ENCODE measurements around the gene XPO5.
"Not testable (repeated sequence)": the region's sequence is repeated elsewhere in the genome, so short reads cannot be mapped to it uniquely, and the experiment has no call there.

Gene XPO5

GRCh38 chr6:43582911-43583310 is 7.1 kb upstream of the XPO5 start:
- DNase-seq = no peak

- no peak for DNase-seq
These were observed 3.3 kb upstream of the XPO5 start for GRCh38 chr6:43579171-43579570.

- DNase-seq = no peak
These were observed 2.9 kb upstream of the XPO5 start for GRCh38 chr6:43578748-43579147.

- DNase-seq = peak; percentile 6
These were observed 600 bp downstream of the XPO5 start for GRCh38 chr6:43575105-43575771.

- no peak for DNase-seq
These were observed 3.8 kb downstream of the XPO5 start for GRCh38 chr6:43572015-43572414.

- DNase-seq = no peak
These were observed 4.9 kb downstream of the XPO5 start for GRCh38 chr6:43570876-43571441.

GRCh38 chr6:43559328-43559727 is 16.5 kb downstream of the XPO5 start:
- no peak for DNase-seq

- not testable (repeated sequence) for DNase-seq
These were observed 18.2 kb downstream of the XPO5 start for GRCh38 chr6:43557620-43558019.

- no peak for DNase-seq
These were observed 28.6 kb downstream of the XPO5 start for GRCh38 chr6:43547222-43547621.

GRCh38 chr6:43544461-43544860 is 31.4 kb downstream of the XPO5 start:
- no peak for DNase-seq

- DNase-seq = no peak
These were observed 33.9 kb downstream of the XPO5 start for GRCh38 chr6:43541774-43542471.

GRCh38 chr6:43540507-43540906 is 35.3 kb downstream of the XPO5 start:
- DNase-seq = no peak

GRCh38 chr6:43539409-43539808 is 36.4 kb downstream of the XPO5 start:
- DNase-seq = not testable (repeated sequence)

- not testable (repeated sequence) for DNase-seq
These were observed 36.9 kb downstream of the XPO5 start for GRCh38 chr6:43538986-43539385.

GRCh38 chr6:43532201-43532600 is 43.6 kb downstream of the XPO5 start:
- DNase-seq = no peak

- no peak for DNase-seq
These were observed 51.3 kb downstream of the XPO5 start for GRCh38 chr6:43524483-43524961.

- no peak for DNase-seq
These were observed 52.6 kb downstream of the XPO5 start for GRCh38 chr6:43523284-43523683.

- DNase-seq = no peak
These were observed 53.1 kb downstream of the XPO5 start for GRCh38 chr6:43522547-43523261.

- no peak for DNase-seq
These were observed 54.0 kb downstream of the XPO5 start for GRCh38 chr6:43521836-43522235.

GRCh38 chr6:43520097-43520496 is 55.7 kb downstream of the XPO5 start:
- DNase-seq = no peak

- no peak for DNase-seq
These were observed 58.1 kb downstream of the XPO5 start for GRCh38 chr6:43517505-43518357.

GRCh38 chr6:43516697-43517504 is 58.9 kb downstream of the XPO5 start, which contains the start of the genes POLR1C and YIPF3:
TSS of gene POLR1C (plus strand) at chr6:43517089. CDS start at chr6:43517110, 21 bp downstream.
TSS of gene YIPF3 (minus strand) at chr6:43516926. CDS start at chr6:43516807, 119 bp downstream.
- DNase-seq = peak; percentile 96
